HAP-1 (cell line): ENCODE measurements around the gene ASS1.

Source experiments
- DNase-seq, 2 experiments: peaks; one replicate each; pipeline ENCODE4 v3.0.0-alpha.2; 2016 to 2020; ENCODE audit warnings: low spot score in 2 of 2
- H3K27me3 ChIP-seq: fragments of 250-450 bp; sonication (Bioruptor Pico); 2 replicates; pipeline ENCODE4 v1.5.1; 2020; ENCODE audit warnings: low read depth, mild to moderate bottlenecking, moderate library complexity
- H3K36me3 ChIP-seq: fragments of 250-450 bp; sonication (Bioruptor Pico); replicated peaks from 2 replicates; pipeline ENCODE4 v1.5.1; 2020; ENCODE audit warnings: mild to moderate bottlenecking
- H3K4me1 ChIP-seq: fragments of 250-450 bp; sonication (Bioruptor Pico); 2 replicates; pipeline ENCODE4 v1.5.1; 2020; ENCODE audit warnings: mild to moderate bottlenecking
- H3K4me3 ChIP-seq: fragments of 250-450 bp; sonication (Bioruptor Pico); 2 replicates; pipeline ENCODE4 v1.5.1; 2020; ENCODE audit warnings: mild to moderate bottlenecking, moderate library complexity
- H3K9me3 ChIP-seq: fragments of 250-450 bp; sonication (Bioruptor Pico); 2 replicates; pipeline ENCODE4 v1.5.1; 2020; ENCODE audit warnings: mild to moderate bottlenecking, moderate library complexity
- in situ Hi-C: fragments of 300-500 bp; cut with MboI; formaldehyde crosslinking; loops from 3 replicates; pipeline ENCODE4 v1.14.3; 2020; ENCODE audit warnings: low sequenced_read_pairs, inconsistent platforms, mixed read lengths

The ASS1 gene

GRCh38 chr9:130424595-130425454 lies 19.9 kb upstream of the ASS1 start:
- in situ Hi-C loops = no loop called here
- H3K4me1 ChIP-seq = no peaks in the 10 kb centered on the region
- no peaks in the 10 kb centered on the region for H3K27me3 ChIP-seq
- H3K36me3 ChIP-seq = no peaks in the 10 kb centered on the region
- no peaks in the 10 kb centered on the region for H3K9me3 ChIP-seq
- no peak overlapping the region for H3K4me3 ChIP-seq
- no peak for DNase-seq

GRCh38 chr9:130425741-130426466 lies 18.9 kb upstream of the ASS1 start:
- H3K27me3 ChIP-seq = no peaks in the 10 kb centered on the region
- no peak overlapping the region for H3K4me3 ChIP-seq
- no peak for DNase-seq
- H3K36me3 ChIP-seq = no peaks in the 10 kb centered on the region
- in situ Hi-C loops = no loop called here
- H3K4me1 ChIP-seq = no peaks in the 10 kb centered on the region
- no peaks in the 10 kb centered on the region for H3K9me3 ChIP-seq

- H3K36me3 ChIP-seq = no peaks in the 10 kb centered on the region
- H3K4me3 ChIP-seq = no peak overlapping the region
- DNase-seq = no peak
- no peaks in the 10 kb centered on the region for H3K4me1 ChIP-seq
- H3K9me3 ChIP-seq = no peaks in the 10 kb centered on the region
- no peaks in the 10 kb centered on the region for H3K27me3 ChIP-seq
- in situ Hi-C loops = no loop called here
Observed at GRCh38 chr9:130426467-130426773, 18.3 kb upstream of the ASS1 start.

- H3K27me3 ChIP-seq = no peaks in the 10 kb centered on the region
- H3K4me3 ChIP-seq = no peak overlapping the region
- H3K36me3 ChIP-seq = no peaks in the 10 kb centered on the region
- in situ Hi-C loops = no loop called here
- no peak for DNase-seq
- H3K9me3 ChIP-seq = no peaks in the 10 kb centered on the region
- H3K4me1 ChIP-seq = no peaks in the 10 kb centered on the region
Observed at GRCh38 chr9:130426883-130427282, 17.9 kb upstream of the ASS1 start.

GRCh38 chr9:130427326-130427725 lies 17.4 kb upstream of the ASS1 start:
- Histone ChIP-seq H3K9me3 (no peaks in the 10 kb centered on the region), H3K27me3 (no peaks in the 10 kb centered on the region), H3K4me1 (no peaks in the 10 kb centered on the region), H3K36me3 (no peaks in the 10 kb centered on the region), H3K4me3 (no peak overlapping the region)
- in situ Hi-C loops = no loop called here
- DNase-seq = no peak

GRCh38 chr9:130428086-130428665 lies 16.6 kb upstream of the ASS1 start:
- DNase-seq = no peak
- Histone ChIP-seq H3K4me3 (no peak overlapping the region), H3K36me3 (no peaks in the 10 kb centered on the region), H3K4me1 (peaks cover 8% of the 10 kb centered on the region), H3K9me3 (no peaks in the 10 kb centered on the region), H3K27me3 (no peaks in the 10 kb centered on the region)
- in situ Hi-C loops = no loop called here

- in situ Hi-C loops = no loop called here
- Histone ChIP-seq H3K27me3 (no peaks in the 10 kb centered on the region), H3K4me3 (no peak overlapping the region), H3K36me3 (no peaks in the 10 kb centered on the region), H3K4me1 (peaks cover 13% of the 10 kb centered on the region), H3K9me3 (no peaks in the 10 kb centered on the region)
- DNase-seq = no peak
Observed at GRCh38 chr9:130429381-130429780, 15.4 kb upstream of the ASS1 start.

- no peaks in the 10 kb centered on the region for H3K27me3 ChIP-seq
- DNase-seq = no peak
- in situ Hi-C loops = no loop called here
Observed at GRCh38 chr9:130429831-130430230, 14.9 kb upstream of the ASS1 start.

GRCh38 chr9:130430232-130430631 lies 14.5 kb upstream of the ASS1 start:
- H3K4me3 ChIP-seq = no peak overlapping the region
- no peaks in the 10 kb centered on the region for H3K27me3 ChIP-seq
- H3K4me1 ChIP-seq = peaks cover 13% of the 10 kb centered on the region
- no peak for DNase-seq
- in situ Hi-C loops = no loop called here
- H3K36me3 ChIP-seq = no peaks in the 10 kb centered on the region
- H3K9me3 ChIP-seq = no peaks in the 10 kb centered on the region

More at GRCh38 chr9:130429831-130430230, 14.9 kb upstream of the ASS1 start:
- Histone ChIP-seq H3K36me3 (no peaks in the 10 kb centered on the region), H3K4me3 (no peak overlapping the region), H3K4me1 (peaks cover 13% of the 10 kb centered on the region), H3K9me3 (no peaks in the 10 kb centered on the region)

GRCh38 chr9:130430734-130431535 lies 13.8 kb upstream of the ASS1 start:
- no peak for DNase-seq
- no peaks in the 10 kb centered on the region for H3K27me3 ChIP-seq
- in situ Hi-C loops = no loop called here

GRCh38 chr9:130431536-130432303 lies 13.0 kb upstream of the ASS1 start:
- in situ Hi-C loops = no loop called here
- H3K4me1 ChIP-seq = peaks cover 13% of the 10 kb centered on the region
- no peaks in the 10 kb centered on the region for H3K36me3 ChIP-seq
- no peaks in the 10 kb centered on the region for H3K9me3 ChIP-seq
- no peaks in the 10 kb centered on the region for H3K27me3 ChIP-seq
- H3K4me3 ChIP-seq = no peak overlapping the region
- no peak for DNase-seq

More at GRCh38 chr9:130430734-130431535, 13.8 kb upstream of the ASS1 start:
- Histone ChIP-seq H3K4me3 (no peak overlapping the region), H3K36me3 (no peaks in the 10 kb centered on the region), H3K4me1 (peaks cover 13% of the 10 kb centered on the region), H3K9me3 (no peaks in the 10 kb centered on the region)

- in situ Hi-C loops = no loop called here
- peaks cover 13% of the 10 kb centered on the region for H3K4me1 ChIP-seq
- no peak overlapping the region for H3K4me3 ChIP-seq
- H3K27me3 ChIP-seq = no peaks in the 10 kb centered on the region
- H3K9me3 ChIP-seq = no peaks in the 10 kb centered on the region
- no peak for DNase-seq
- no peaks in the 10 kb centered on the region for H3K36me3 ChIP-seq
Observed at GRCh38 chr9:130432362-130432761, 12.4 kb upstream of the ASS1 start.

- peak in 1 of 2 experiments; percentile 48 for DNase-seq
- Histone ChIP-seq H3K9me3 (no peaks in the 10 kb centered on the region), H3K4me3 (peak overlapping the region; percentile 19), H3K27me3 (no peaks in the 10 kb centered on the region), H3K36me3 (no peaks in the 10 kb centered on the region), H3K4me1 (peaks cover 13% of the 10 kb centered on the region)
- in situ Hi-C loops = no loop called here
Observed at GRCh38 chr9:130432796-130433167, 12.0 kb upstream of the ASS1 start.
